CD14-positive monocyte (primary cell): Measurements from ENCODE around the gene FAM3A. TPM values are rescaled to one million over a fixed set of nuclear protein-coding genes. Genes with fewer than 3 reads are reported as not detected.
A peak's percentile ranks its signal among the peaks of the same experiment; 100 is the strongest.

Experiments
- DNase-seq, 3 donors: peaks; one replicate each; pipeline ENCODE4 v3.0.0-alpha.2; 2011 to 2022
- H2AFZ ChIP-seq: 2 replicates; pipeline ENCODE4 v1.6.0; 2012; ENCODE audit warnings: mild to moderate bottlenecking, low read depth, low read length, inconsistent platforms; ENCODE audit not compliant: insufficient read depth, poor library complexity, severe bottlenecking
- H3K27ac ChIP-seq, 2 donors: 1 replicate in 1 of 2; 2 replicates in 1 of 2; pipeline ENCODE4 v1.5.1; 2012 to 2013; ENCODE audit warnings: low read length in 2 of 2, control low read depth in 1 of 2, inconsistent platforms in 1 of 2, low read depth in 1 of 2, mild to moderate bottlenecking in 1 of 2
- H3K27me3 ChIP-seq, 2 donors: one replicate each; pipeline versions ENCODE4 v1.6.0 to v1.6.1; 2011 to 2013; ENCODE audit warnings: low read length in 2 of 2; ENCODE audit not compliant: control insufficient read depth in 2 of 2, insufficient read depth in 2 of 2
- H3K36me3 ChIP-seq, 2 donors: replicated peaks in 1 of 2; 1 replicate in 1 of 2; 2 replicates in 1 of 2; pipeline versions ENCODE4 v1.5.1 to v1.6.1; 2012 to 2013; ENCODE audit warnings: low read length in 2 of 2, control low read depth in 1 of 2, inconsistent platforms in 1 of 2, mild to moderate bottlenecking in 1 of 2; ENCODE audit not compliant: insufficient read depth in 2 of 2, control insufficient read depth in 1 of 2
- H3K4me1 ChIP-seq, 2 donors: 1 replicate in 1 of 2; 2 replicates in 1 of 2; pipeline versions ENCODE4 v1.5.1 to v1.6.1; 2012 to 2013; ENCODE audit warnings: low read length in 2 of 2, control low read depth in 1 of 2, inconsistent platforms in 1 of 2, mild to moderate bottlenecking in 1 of 2, moderate library complexity in 1 of 2; ENCODE audit not compliant: insufficient read depth in 2 of 2, control insufficient read depth in 1 of 2
- H3K4me2 ChIP-seq: replicated peaks from 2 replicates; pipeline ENCODE3; 2012; ENCODE audit warnings: low read length, moderate library complexity, mild to moderate bottlenecking; ENCODE audit not compliant: poor library complexity, severe bottlenecking; ENCODE audit errors: extremely low read depth
- H3K4me3 ChIP-seq, 3 experiments: fragments of 200-600 bp in 1 of 3; sonication (generic) in 1 of 3; replicated peaks in 1 of 3; 1 replicate in 2 of 3; 2 replicates in 1 of 3; pipeline ENCODE4 v1.5.1; 2011 to 2013; ENCODE audit warnings: low read length in 3 of 3, mild to moderate bottlenecking in 3 of 3, control low read depth in 2 of 3, low read depth in 2 of 3, inconsistent platforms in 1 of 3, moderate library complexity in 1 of 3
- H3K79me2 ChIP-seq: 2 replicates; pipeline ENCODE4 v1.6.0; 2012; ENCODE audit warnings: mild to moderate bottlenecking, control low read depth, inconsistent platforms, low read length, moderate library complexity; ENCODE audit not compliant: insufficient read depth
- H3K9ac ChIP-seq: 2 replicates; pipeline ENCODE4 v1.6.0; 2017; ENCODE audit warnings: low read length, mild to moderate bottlenecking; ENCODE audit not compliant: insufficient read depth, poor library complexity, severe bottlenecking
- H3K9me3 ChIP-seq, 2 donors: replicated peaks in 1 of 2; 1 replicate in 1 of 2; 2 replicates in 1 of 2; pipeline versions ENCODE4 v1.5.1 to v1.6.1; 2012 to 2013; ENCODE audit warnings: low read length in 2 of 2, control low read depth in 1 of 2; ENCODE audit not compliant: control insufficient read depth in 1 of 2, insufficient read depth in 1 of 2
- H4K20me1 ChIP-seq: 2 replicates; pipeline ENCODE4 v1.6.0; 2012; ENCODE audit warnings: mild to moderate bottlenecking, low read length, control low read depth, moderate library complexity; ENCODE audit not compliant: insufficient read depth
- H3K27ac Mint-ChIP-seq, 7 donors: one replicate each; pipeline ENCODE4 v1.8.0; 2020; ENCODE audit warnings: mild to moderate bottlenecking in 7 of 7, mixed read lengths in 7 of 7, moderate library complexity in 6 of 7, inconsistent platforms in 2 of 7
- H3K27me3 Mint-ChIP-seq, 3 donors: one replicate each; pipeline ENCODE4 v1.8.0; 2021 to 2022; ENCODE audit warnings: low read depth in 3 of 3, mild to moderate bottlenecking in 3 of 3, mixed read lengths in 3 of 3, moderate library complexity in 3 of 3, inconsistent platforms in 1 of 3
- H3K36me3 Mint-ChIP-seq, 2 donors: one replicate each; pipeline ENCODE4 v1.8.0; 2020; ENCODE audit warnings: mixed read lengths in 2 of 2, inconsistent platforms in 1 of 2, mild to moderate bottlenecking in 1 of 2
- H3K4me1 Mint-ChIP-seq: one replicate; pipeline ENCODE4 v1.8.0; 2020; ENCODE audit warnings: mild to moderate bottlenecking, mixed read lengths
- H3K4me3 Mint-ChIP-seq, 2 donors: one replicate each; pipeline ENCODE4 v1.8.0; 2020; ENCODE audit warnings: mild to moderate bottlenecking in 2 of 2, mixed read lengths in 2 of 2, moderate library complexity in 1 of 2
- H3K9me3 Mint-ChIP-seq, 7 donors: one replicate each; pipeline ENCODE4 v1.8.0; 2020 to 2022; ENCODE audit warnings: mixed read lengths in 7 of 7, mild to moderate bottlenecking in 6 of 7, moderate library complexity in 6 of 7, inconsistent platforms in 2 of 7
- CTCF ChIP-seq: fragments of 200-600 bp; IDR thresholded peaks from one replicate; pipeline ENCODE4 v1.8.0; 2022; ENCODE audit warnings: antibody characterized with exemption, mild to moderate bottlenecking
- WGBS: methylation state at CpG from one replicate; pipeline ENCODE4 v1.1.5; 2013; ENCODE audit warnings: missing lambda C conversion rate; ENCODE audit not compliant: insufficient coverage; 5-methylcytosine and 5-hydroxymethylcytosine counted together
- intact Hi-C, 2 donors: fragments of 100-400 bp; cut with micrococcal nuclease; formaldehyde crosslinking; loops; one replicate each; pipeline versions ENCODE4 v1.15.0 to v1.15.1; 2023
- polyA plus RNA-seq, 3 donors: library from polyadenylated mRNA; depleted of rRNA in 1 of 3; unstranded in 2 of 3; stranded (reverse) in 1 of 3; fragments of 300-500 nt in 2 of 3; fragments of >200 nt in 1 of 3; fragmentation: Illumina TruSeq in 2 of 3; gene quantifications; 1 replicate in 2 of 3; 2 replicates in 1 of 3; pipeline ENCODE4 v1.2.3, GENCODE V29; 2012 to 2021

FAM3A gene
- polyA plus RNA-seq, 3 donors, result 14.5 to 26.5 (median 16.3) TPM

GRCh38 chrX:154481195-154481594 lies 34.8 kb downstream of the FAM3A start:
- no peak overlapping the region for H3K4me3 Mint-ChIP-seq
- H3K36me3 Mint-ChIP-seq, result peaks cover 0 to 6% of the 10 kb centered on the region in 2 donors
- Histone ChIP-seq H3K79me2 (peaks cover 15% of the 10 kb centered on the region), H3K4me2 (no peak overlapping the region), H4K20me1 (no peaks in the 10 kb centered on the region), H3K9me3 (no peaks in the 10 kb centered on the region), H3K9ac (no peak overlapping the region), H3K4me1 (peaks cover 35 to 42% of the 10 kb centered on the region in 2 donors), H3K27me3 (no peaks in the 10 kb centered on the region), H3K4me3 (no peak overlapping the region), H2AFZ (no peak overlapping the region), H3K36me3 (peaks cover 0 to 3% of the 10 kb centered on the region in 2 donors), H3K27ac (no peak overlapping the region)
- H3K27me3 Mint-ChIP-seq, result peaks cover 2 to 23% (median 3%) of the 10 kb centered on the region in 3 donors
- WGBS, result no CpG with 5 or more reads among the region's 5 CpGs
- peaks cover 0 to 6% (median 1%) of the 10 kb centered on the region in 7 donors for H3K9me3 Mint-ChIP-seq
- DNase-seq, result no peak
- peaks cover 25% of the 10 kb centered on the region for H3K4me1 Mint-ChIP-seq
- intact Hi-C loops, result no loop called here
- peak overlapping the region in 1 of 7 donors; percentile 66 for H3K27ac Mint-ChIP-seq
- TF ChIP-seq CTCF, result no peak

GRCh38 chrX:154478728-154479622 lies 37.1 kb downstream of the FAM3A start, which contains the start of gene LAGE3:
Gene LAGE3, minus strand, starts transcription at chrX:154479281. Its CDS starts 366 bp downstream, at chrX:154478915.
- intact Hi-C loops, result loop anchor here in 1 of 2 donors (5.0 kb wide), 1 partner anchor 37 kb away; the partner anchor contains the start of gene FAM50A
- 0% methylated on average over 61 of the region's 85 CpGs for WGBS
- Histone ChIP-seq H3K36me3 (no peaks in the 10 kb centered on the region), H3K4me2 (peak within 1 kb of the TSS; percentile 70), H3K4me3 (peak within 1 kb of the TSS; percentile 32 to 71 (median 42)), H3K4me1 (peaks cover 17 to 20% of the 10 kb centered on the region in 2 donors), H3K9ac (peak within 1 kb of the TSS; percentile 65), H2AFZ (peak within 1 kb of the TSS; percentile 73), H3K27ac (peak within 1 kb of the TSS; percentile 82 to 86), H3K79me2 (no peaks in the 10 kb centered on the region), H4K20me1 (no peaks in the 10 kb centered on the region), H3K27me3 (no peaks in the 10 kb centered on the region), H3K9me3 (no peaks in the 10 kb centered on the region)
- H3K4me3 Mint-ChIP-seq, result peak within 1 kb of the TSS; percentile 70 to 75
- H3K27ac Mint-ChIP-seq, result peak within 1 kb of the TSS; percentile 82 to 94 (median 90)
- H3K36me3 Mint-ChIP-seq, result peaks cover 0 to 6% of the 10 kb centered on the region in 2 donors
- H3K9me3 Mint-ChIP-seq, result peaks cover 0 to 6% (median 2%) of the 10 kb centered on the region in 7 donors
- DNase-seq, result peak; percentile 84 to 93 (median 90)
- peaks cover 2 to 24% (median 3%) of the 10 kb centered on the region in 3 donors for H3K27me3 Mint-ChIP-seq
- no peak for TF ChIP-seq CTCF
- peaks cover 10% of the 10 kb centered on the region for H3K4me1 Mint-ChIP-seq
